Esophagus muscularis mucosa (tissue), 4 donors: ENCODE data around the gene NUDT12. TPM values are rescaled to one million over a fixed set of nuclear protein-coding genes. Genes with fewer than 3 reads are reported as not detected.

Experiments
- DNase-seq: peaks from one replicate; pipeline ENCODE4 v3.0.0-alpha.2; 2017; ENCODE audit errors: extremely low spot score
- H3K27ac ChIP-seq, 4 donors: fragments of 200-600 bp; sonication (generic); replicated peaks in 1 of 4; 1 replicate in 3 of 4; 2 replicates in 1 of 4; pipeline ENCODE4 v1.5.1; 2016 to 2019; ENCODE audit warnings: mild to moderate bottlenecking in 1 of 4
- H3K27me3 ChIP-seq, 4 donors: fragments of 200-600 bp; sonication (generic); one replicate each; pipeline versions ENCODE4 v1.5.1 to v1.6.0; 2016 to 2019
- H3K36me3 ChIP-seq, 4 donors: fragments of 200-600 bp; sonication (generic); one replicate each; pipeline ENCODE4 v1.5.1; 2016 to 2019
- H3K4me1 ChIP-seq, 4 donors: fragments of 200-600 bp; sonication (generic); one replicate each; pipeline ENCODE4 v1.5.1; 2016 to 2019
- H3K4me3 ChIP-seq, 4 donors: fragments of 200-600 bp; sonication (generic); 1 replicate in 2 of 4; 2 replicates in 2 of 4; pipeline ENCODE4 v1.5.1; 2016 to 2019; ENCODE audit warnings: mild to moderate bottlenecking in 4 of 4, moderate library complexity in 1 of 4
- H3K9me3 ChIP-seq, 4 donors: fragments of 200-600 bp; sonication (generic); 1 replicate in 3 of 4; 2 replicates in 1 of 4; pipeline ENCODE4 v1.5.1; 2016 to 2019
- CTCF ChIP-seq, 3 experiments: fragments of 200-600 bp in 2 of 3; fragments of 450-650 bp in 1 of 3; sonication (generic) in 2 of 3; IDR thresholded peaks; one replicate each; pipeline ENCODE4 v1.5.1; 2017 to 2019; ENCODE audit warnings: antibody characterized with exemption in 3 of 3, mild to moderate bottlenecking in 2 of 3, moderate library complexity in 1 of 3
- EP300 ChIP-seq: sonication (generic); formaldehyde crosslinking; IDR thresholded peaks from one replicate; pipeline ENCODE4 v1.6.1; 2017; ENCODE audit warnings: antibody characterized with exemption
- POLR2A ChIP-seq: fragments of 450-650 bp; IDR thresholded peaks from one replicate; pipeline ENCODE4 v1.6.1; 2017; ENCODE audit warnings: antibody characterized with exemption, moderate library complexity, mild to moderate bottlenecking, low read depth
- POLR2AphosphoS5 ChIP-seq, 2 donors: sonication (generic); formaldehyde crosslinking; IDR thresholded peaks; one replicate each; pipeline ENCODE4 v1.6.1; 2017; ENCODE audit warnings: antibody characterized with exemption in 2 of 2
- WGBS: methylation state at CpG from one replicate; pipeline ENCODE4 v1.1.5; 2018; 5-methylcytosine and 5-hydroxymethylcytosine counted together
- intact Hi-C: fragments of 100-400 bp; cut with DNase I; formaldehyde crosslinking; loops from one replicate; pipeline ENCODE4 v1.15.1; 2023
- total RNA-seq, 4 donors: library from RNA; depleted of rRNA; stranded (reverse); fragments of >200 nt; gene quantifications; one replicate each; pipeline versions ENCODE4 v1.1.0 to v1.2.1, GENCODE V29; 2016

Gene NUDT12
- total RNA-seq, 4 donors from 2014 or later, result 7.0 to 18.3 (median 10.9) TPM

GRCh38 chr5:103542441-103542840, 20.1 kb downstream of the NUDT12 start:
- intact Hi-C loops, result no loop called here
- no peaks in the 10 kb centered on the region for H3K4me1 ChIP-seq
- no peak overlapping the region for H3K4me3 ChIP-seq
- H3K27ac ChIP-seq, result no peak overlapping the region
- H3K36me3 ChIP-seq, result no peaks in the 10 kb centered on the region
- TF ChIP-seq CTCF (IDR thresholded peaks at IDR 0.05) (no peak), POLR2AphosphoS5 (IDR thresholded peaks at IDR 0.05) (no peak), POLR2A (no peak), EP300 (no peak)
- no peaks in the 10 kb centered on the region for H3K9me3 ChIP-seq
- H3K27me3 ChIP-seq, result no peaks in the 10 kb centered on the region
- DNase-seq, result no peak

GRCh38 chr5:103541569-103541968, 21.0 kb downstream of the NUDT12 start:
- H3K9me3 ChIP-seq, result no peaks in the 10 kb centered on the region
- intact Hi-C loops, result no loop called here
- no peaks in the 10 kb centered on the region for H3K4me1 ChIP-seq
- no peak overlapping the region for H3K27ac ChIP-seq
- H3K36me3 ChIP-seq, result no peaks in the 10 kb centered on the region
- no peaks in the 10 kb centered on the region for H3K27me3 ChIP-seq
- H3K4me3 ChIP-seq, result no peak overlapping the region
- TF ChIP-seq CTCF (IDR thresholded peaks at IDR 0.05), result no peak
- no peak for TF ChIP-seq EP300
- no peak for TF ChIP-seq POLR2A
- TF ChIP-seq POLR2AphosphoS5 (IDR thresholded peaks at IDR 0.05), result no peak
- WGBS, result 76% methylated on average over 3 of the region's 3 CpGs
- DNase-seq, result no peak

GRCh38 chr5:103541114-103541513, 21.5 kb downstream of the NUDT12 start:
- H3K36me3 ChIP-seq, result no peaks in the 10 kb centered on the region
- TF ChIP-seq POLR2AphosphoS5 (IDR thresholded peaks at IDR 0.05) (no peak), EP300 (no peak), POLR2A (no peak), CTCF (IDR thresholded peaks at IDR 0.05) (no peak)
- intact Hi-C loops, result no loop called here
- no peaks in the 10 kb centered on the region for H3K9me3 ChIP-seq
- H3K4me3 ChIP-seq, result no peak overlapping the region
- no peaks in the 10 kb centered on the region for H3K4me1 ChIP-seq
- no peaks in the 10 kb centered on the region for H3K27me3 ChIP-seq
- 93% methylated on average over 2 of the region's 2 CpGs for WGBS
- H3K27ac ChIP-seq, result no peak overlapping the region
- DNase-seq, result no peak

- intact Hi-C loops, result no loop called here
- WGBS, result 54% methylated on average over 3 of the region's 3 CpGs
Observed at GRCh38 chr5:103539376-103540330, 22.9 kb downstream of the NUDT12 start.

GRCh38 chr5:103532086-103532734, 30.4 kb downstream of the NUDT12 start:
- 89% methylated on average over 2 of the region's 2 CpGs for WGBS
- Histone ChIP-seq H3K4me3 (no peak overlapping the region), H3K36me3 (no peaks in the 10 kb centered on the region), H3K27me3 (no peaks in the 10 kb centered on the region), H3K9me3 (no peaks in the 10 kb centered on the region), H3K4me1 (no peaks in the 10 kb centered on the region), H3K27ac (no peak overlapping the region)
- TF ChIP-seq POLR2A (no peak), POLR2AphosphoS5 (IDR thresholded peaks at IDR 0.05) (no peak), CTCF (IDR thresholded peaks at IDR 0.05) (no peak), EP300 (no peak)
- intact Hi-C loops, result no loop called here
- no peak for DNase-seq

More at GRCh38 chr5:103539376-103540330, 22.9 kb downstream of the NUDT12 start:
- H3K27me3 ChIP-seq, result no peaks in the 10 kb centered on the region
- TF ChIP-seq EP300, result no peak
- no peak for TF ChIP-seq POLR2AphosphoS5 (IDR thresholded peaks at IDR 0.05)
- H3K27ac ChIP-seq, result no peak overlapping the region
- no peaks in the 10 kb centered on the region for H3K36me3 ChIP-seq
- no peaks in the 10 kb centered on the region for H3K9me3 ChIP-seq
- H3K4me3 ChIP-seq, result no peak overlapping the region
- no peak for DNase-seq
- H3K4me1 ChIP-seq, result no peaks in the 10 kb centered on the region
